ENCODE data around the gene PITPNM2.

PITPNM2 gene

GRCh38 chr12:123143736-123144461 is 7.0 kb downstream of the PITPNM2 start:
- no peak for DNase-seq (ENCODE audit: low spot score)

GRCh38 chr12:123142921-123143735 is 7.8 kb downstream of the PITPNM2 start:
- DNase-seq (ENCODE audit: low spot score): no peak

GRCh38 chr12:123142518-123142840 is 8.4 kb downstream of the PITPNM2 start:
- no peak for DNase-seq (ENCODE audit: low spot score)

- DNase-seq (ENCODE audit: low spot score): no peak
Observed at GRCh38 chr12:123141615-123142517, 9.0 kb downstream of the PITPNM2 start.

- DNase-seq (ENCODE audit: low spot score): no peak
Observed at GRCh38 chr12:123140676-123141614, 9.9 kb downstream of the PITPNM2 start.

- no peak for DNase-seq (ENCODE audit: low spot score)
Observed at GRCh38 chr12:123139926-123140675, 10.8 kb downstream of the PITPNM2 start.

GRCh38 chr12:123135688-123136087 is 15.2 kb downstream of the PITPNM2 start:
- no peak for DNase-seq (ENCODE audit: low spot score)

- DNase-seq (ENCODE audit: low spot score): no peak
Observed at GRCh38 chr12:123134826-123135225, 16.1 kb downstream of the PITPNM2 start.

- DNase-seq (ENCODE audit: low spot score): no peak
Observed at GRCh38 chr12:123134271-123134671, 16.6 kb downstream of the PITPNM2 start.

- no peak for DNase-seq (ENCODE audit: low spot score)
Observed at GRCh38 chr12:123133701-123134100, 17.2 kb downstream of the PITPNM2 start.

GRCh38 chr12:123132951-123133619 is 17.8 kb downstream of the PITPNM2 start:
- no peak for DNase-seq (ENCODE audit: low spot score)

- peak; percentile 51 for DNase-seq (ENCODE audit: low spot score)
Observed at GRCh38 chr12:123131879-123132402, 18.9 kb downstream of the PITPNM2 start.

- DNase-seq (ENCODE audit: low spot score): no peak
Observed at GRCh38 chr12:123131291-123131832, 19.5 kb downstream of the PITPNM2 start.

GRCh38 chr12:123129621-123130020 is 21.3 kb downstream of the PITPNM2 start:
- no peak for DNase-seq (ENCODE audit: low spot score)

- DNase-seq (ENCODE audit: low spot score): no peak
Observed at GRCh38 chr12:123127182-123127495, 23.8 kb downstream of the PITPNM2 start.

- DNase-seq (ENCODE audit: low spot score): no peak
Observed at GRCh38 chr12:123126294-123127181, 24.4 kb downstream of the PITPNM2 start.

- DNase-seq (ENCODE audit: low spot score): no peak
Observed at GRCh38 chr12:123122626-123123025, 28.3 kb downstream of the PITPNM2 start.

- no peak for DNase-seq (ENCODE audit: low spot score)
Observed at GRCh38 chr12:123121670-123122069, 29.2 kb downstream of the PITPNM2 start.

All from germinal center (tissue), 1 donor.